ENCODE measurements around the gene LOXL4.

Gene LOXL4

GRCh38 chr10:98205351-98205750, 62.6 kb downstream of the LOXL4 start:
- Histone ChIP-seq H3K79me2 (no peaks in the 10 kb centered on the region), H2AFZ (no peak overlapping the region), H3K9me3 (ENCODE audit: control insufficient read depth, low read length) (no peaks in the 10 kb centered on the region), H3K27me3 (ENCODE audit: control insufficient read depth, insufficient read depth, low read length) (no peaks in the 10 kb centered on the region), H3K36me3 (ENCODE audit: control insufficient read depth, insufficient read depth, low read length) (no peaks in the 10 kb centered on the region), H3K27ac (no peak overlapping the region), H3K4me1 (no peaks in the 10 kb centered on the region), H3K4me3 (ENCODE audit: low read depth, low read length) (no peak overlapping the region), H3K9ac (no peak overlapping the region), H3K4me2 (ENCODE audit: low read length) (no peak overlapping the region)
- no peak for TF ChIP-seq CTCF (IDR thresholded peaks at IDR 0.05)

GRCh38 chr10:98202378-98202777, 65.6 kb downstream of the LOXL4 start:
- H3K36me3 ChIP-seq (ENCODE audit: control insufficient read depth, insufficient read depth, low read length): no peaks in the 10 kb centered on the region
- no peaks in the 10 kb centered on the region for H3K9me3 ChIP-seq (ENCODE audit: control insufficient read depth, low read length)
- H3K79me2 ChIP-seq: no peaks in the 10 kb centered on the region
- no peaks in the 10 kb centered on the region for H3K27me3 ChIP-seq (ENCODE audit: control insufficient read depth, insufficient read depth, low read length)
- H2AFZ ChIP-seq: no peak overlapping the region
- no peaks in the 10 kb centered on the region for H3K4me1 ChIP-seq
- no peak for TF ChIP-seq CTCF (IDR thresholded peaks at IDR 0.05)
- no peak overlapping the region for H3K27ac ChIP-seq
- H3K4me3 ChIP-seq (ENCODE audit: low read depth, low read length): no peak overlapping the region
- H3K4me2 ChIP-seq (ENCODE audit: low read length): no peak overlapping the region
- H3K9ac ChIP-seq: no peak overlapping the region

DNA sequence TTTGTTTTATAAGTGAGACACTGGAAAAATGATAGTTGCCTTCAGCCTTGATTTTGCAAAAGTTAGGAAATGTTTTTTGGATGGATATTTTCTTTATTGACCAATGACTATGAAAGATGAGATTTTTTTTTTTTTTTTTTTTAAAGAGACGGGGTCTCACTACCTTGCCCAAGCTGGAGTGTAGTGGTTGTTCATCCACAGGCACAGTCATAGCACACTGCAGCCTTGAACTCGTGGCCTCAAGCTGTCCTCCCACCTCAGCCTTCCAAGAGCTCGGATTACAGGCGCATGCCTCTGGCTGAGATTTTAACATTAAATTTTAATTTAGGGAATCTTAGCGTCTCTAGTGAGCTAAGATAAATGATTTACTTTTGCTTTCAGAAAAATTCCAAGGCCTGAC, 66.2 kb downstream of the LOXL4 start:
- H3K27ac ChIP-seq: no peak overlapping the region
- no peak overlapping the region for H2AFZ ChIP-seq
- no peak overlapping the region for H3K4me3 ChIP-seq (ENCODE audit: low read depth, low read length)
- no peaks in the 10 kb centered on the region for H3K9me3 ChIP-seq (ENCODE audit: control insufficient read depth, low read length)
- H3K4me2 ChIP-seq (ENCODE audit: low read length): no peak overlapping the region
- H3K79me2 ChIP-seq: no peaks in the 10 kb centered on the region
- no peaks in the 10 kb centered on the region for H3K27me3 ChIP-seq (ENCODE audit: control insufficient read depth, insufficient read depth, low read length)
- H3K4me1 ChIP-seq: no peaks in the 10 kb centered on the region
- TF ChIP-seq CTCF (IDR thresholded peaks at IDR 0.05): no peak
- H3K9ac ChIP-seq: no peak overlapping the region
- no peaks in the 10 kb centered on the region for H3K36me3 ChIP-seq (ENCODE audit: control insufficient read depth, insufficient read depth, low read length)

All from parathyroid adenoma (tissue), 2 donors.